Ovary (tissue), 9 donors: ENCODE data around the gene TYMP. TPM values are rescaled to one million over a fixed set of nuclear protein-coding genes. Genes with fewer than 3 reads are reported as not detected.

Experiments used
- DNase-seq, 5 donors: peaks; one replicate each; pipeline ENCODE4 v3.0.0-alpha.2; 2019 to 2020
- H3K27ac ChIP-seq, 2 donors: fragments of 200-600 bp; one replicate each; pipeline versions ENCODE4 v1.5.1 to v1.8.0; 2019 to 2022
- H3K27me3 ChIP-seq: fragments of 200-600 bp; one replicate; pipeline ENCODE4 v1.8.0; 2022
- H3K36me3 ChIP-seq: fragments of 200-600 bp; sonication (generic); one replicate; pipeline ENCODE4 v1.5.1; 2019
- H3K4me1 ChIP-seq: one replicate; pipeline ENCODE4 v1.8.1; 2013; ENCODE audit warnings: mild to moderate bottlenecking, moderate library complexity; ENCODE audit not compliant: insufficient read depth
- H3K4me3 ChIP-seq: fragments of 200-600 bp; sonication (generic); one replicate; pipeline ENCODE4 v1.5.1; 2017
- H3K9me3 ChIP-seq, 2 donors: fragments of 200-600 bp in 1 of 2; sonication (generic) in 1 of 2; one replicate each; pipeline versions ENCODE4 v1.5.1 to v1.8.1; 2013 to 2019; ENCODE audit warnings: mild to moderate bottlenecking in 1 of 2, moderate library complexity in 1 of 2
- EP300 ChIP-seq: sonication (generic); formaldehyde crosslinking; IDR thresholded peaks from one replicate; pipeline ENCODE4 v1.6.1; 2017; ENCODE audit warnings: antibody characterized with exemption
- POLR2A ChIP-seq: fragments of 450-650 bp; IDR thresholded peaks from one replicate; pipeline ENCODE4 v1.6.1; 2017; ENCODE audit warnings: antibody characterized with exemption, mild to moderate bottlenecking, moderate library complexity
- WGBS, 3 donors: extraction: QIAGEN DNeasy Blood & Tissue Kit in 1 of 3; methylation state at CpG; one replicate each; pipeline versions ENCODE4 v1.1.5 to v1.1.7; 2013 to 2017; 5-methylcytosine and 5-hydroxymethylcytosine counted together
- intact Hi-C, 4 donors: fragments of 100-400 bp; cut with DNase I; formaldehyde crosslinking; loops; one replicate each; pipeline versions ENCODE4 v1.11.0 to v1.15.1; 2022 to 2023
- polyA plus RNA-seq, 2 donors: library from polyadenylated mRNA; stranded (reverse); fragments of 200-250 nt in 1 of 2; fragments of 350-450 nt in 1 of 2; fragmentation: Illumina TruSeq in 1 of 2; extraction: RNeasy Lipid Tissue Mini Kit (QIAGEN cat#74804) in 1 of 2; gene quantifications; one replicate each; pipeline ENCODE4 v1.2.3, GENCODE V29; 2013 to 2014
- total RNA-seq, 7 donors: library from RNA; depleted of rRNA in 2 of 7; stranded (reverse); fragments of >200 nt in 2 of 7; fragmentation: NEBNext Ultra II Directional in 3 of 7; extraction: Animal tissue kit (Norgen Biotek cat#: 25700) in 3 of 7; gene quantifications; one replicate each; pipeline versions ENCODE4 v1.1.0 to v1.2.4, GENCODE V29; 2016 to 2023
- TF ChIP-seq, protein P1 (sequence below), 3 donors: fragments of 450-650 bp in 2 of 3; fragments of 200-600 bp in 1 of 3; IDR thresholded peaks; one replicate each; pipeline versions ENCODE4 v1.5.1 to v1.8.0; 2016 to 2022; ENCODE audit warnings: antibody characterized with exemption in 3 of 3, mild to moderate bottlenecking in 1 of 3
- donor health status: DM: no; HTN: no; CAD: no; lungs with moderate emphysema.
- donor health status: DM: no; HTN: no; CAD: no.
- donor health status: Bipolar disorder and iron deficiency.
- donor health status: DM: yes; HTN: yes; CAD: no.
- donor health status: DM: no; HTN: no; CAD: no.
- donor health status: DM: yes; HTN: yes; CAD: no.

The TYMP gene
- total and polyA plus RNA-seq, 9 donors, result 2.7 to 72.4 (median 14.8) TPM

DNA sequence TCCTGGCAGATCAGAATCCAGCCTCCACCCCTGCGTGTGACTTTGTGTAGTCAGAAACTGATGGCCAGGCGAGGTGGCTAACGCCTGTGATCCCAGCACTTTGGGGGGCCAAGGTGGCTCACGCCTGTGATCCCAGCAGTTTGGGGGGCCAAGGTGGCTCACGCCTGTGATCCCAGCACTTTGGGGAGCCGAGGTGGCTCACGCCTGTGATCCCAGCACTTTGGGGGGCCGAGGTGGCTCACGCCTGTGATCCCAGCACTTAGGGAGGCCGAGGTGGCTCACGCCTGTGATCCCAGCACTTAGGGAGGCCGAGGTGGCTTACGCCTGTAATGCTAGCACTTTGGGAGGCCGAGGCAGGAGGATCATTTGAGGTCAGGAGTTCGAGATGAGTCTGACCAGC lies 16.6 kb downstream of the TYMP start:
- Histone ChIP-seq H3K9me3 (no peaks in the 10 kb centered on the region), H3K4me3 (no peak overlapping the region), H3K27ac (no peak overlapping the region), H3K36me3 (no peaks in the 10 kb centered on the region), H3K4me1 (peaks cover 2% of the 10 kb centered on the region), H3K27me3 (no peaks in the 10 kb centered on the region)
- TF ChIP-seq POLR2A (no peak), EP300 (no peak)
- TF ChIP-seq, protein P1, sequence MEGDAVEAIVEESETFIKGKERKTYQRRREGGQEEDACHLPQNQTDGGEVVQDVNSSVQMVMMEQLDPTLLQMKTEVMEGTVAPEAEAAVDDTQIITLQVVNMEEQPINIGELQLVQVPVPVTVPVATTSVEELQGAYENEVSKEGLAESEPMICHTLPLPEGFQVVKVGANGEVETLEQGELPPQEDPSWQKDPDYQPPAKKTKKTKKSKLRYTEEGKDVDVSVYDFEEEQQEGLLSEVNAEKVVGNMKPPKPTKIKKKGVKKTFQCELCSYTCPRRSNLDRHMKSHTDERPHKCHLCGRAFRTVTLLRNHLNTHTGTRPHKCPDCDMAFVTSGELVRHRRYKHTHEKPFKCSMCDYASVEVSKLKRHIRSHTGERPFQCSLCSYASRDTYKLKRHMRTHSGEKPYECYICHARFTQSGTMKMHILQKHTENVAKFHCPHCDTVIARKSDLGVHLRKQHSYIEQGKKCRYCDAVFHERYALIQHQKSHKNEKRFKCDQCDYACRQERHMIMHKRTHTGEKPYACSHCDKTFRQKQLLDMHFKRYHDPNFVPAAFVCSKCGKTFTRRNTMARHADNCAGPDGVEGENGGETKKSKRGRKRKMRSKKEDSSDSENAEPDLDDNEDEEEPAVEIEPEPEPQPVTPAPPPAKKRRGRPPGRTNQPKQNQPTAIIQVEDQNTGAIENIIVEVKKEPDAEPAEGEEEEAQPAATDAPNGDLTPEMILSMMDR (IDR thresholded peaks at IDR 0.05), result no peak
- intact Hi-C loops, result no loop called here
- 93 to 98% (median 94%) methylated on average over 15 of the region's 15 CpGs for WGBS, 3 donors
- no peak for DNase-seq

DNA sequence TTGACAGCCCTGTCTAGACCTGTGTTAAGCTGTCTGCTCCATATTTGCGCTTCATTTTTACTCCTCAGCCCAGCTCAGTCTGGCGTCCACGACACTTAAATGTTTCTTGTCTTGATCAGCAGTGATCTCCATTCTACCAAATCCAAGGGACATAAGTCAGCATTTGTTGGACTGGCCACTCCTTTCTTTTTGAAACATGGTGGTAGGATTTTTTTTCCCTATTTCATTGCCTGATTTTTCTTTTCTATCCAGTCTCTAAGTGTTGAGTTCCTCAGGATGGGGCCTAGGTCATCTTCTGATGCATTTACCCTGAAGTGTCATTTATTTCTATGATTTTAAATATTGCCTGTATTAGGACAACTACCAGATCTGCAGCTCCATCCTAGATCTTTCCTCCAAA lies 20.9 kb downstream of the TYMP start:
- Histone ChIP-seq H3K36me3 (no peaks in the 10 kb centered on the region), H3K27me3 (no peaks in the 10 kb centered on the region), H3K27ac (peak overlapping the region in 1 of 2 donors; percentile 61), H3K9me3 (no peaks in the 10 kb centered on the region), H3K4me3 (peak overlapping the region; percentile 55), H3K4me1 (peaks cover 13% of the 10 kb centered on the region)
- DNase-seq, result no peak
- 4 to 8% (median 7%) methylated on average over 3 of the region's 3 CpGs for WGBS, 3 donors
- no peak for TF ChIP-seq POLR2A
- no peak for TF ChIP-seq EP300
- TF ChIP-seq, protein P1 (IDR thresholded peaks at IDR 0.05), result no peak
- intact Hi-C loops, result loop anchor here in 1 of 4 donors (10.0 kb wide), 1 partner anchor 264 kb away; the partner anchor contains the start of gene TUBGCP6

- H3K36me3 ChIP-seq, result no peaks in the 10 kb centered on the region
- 0% methylated on average over 52 to 76 of the region's 76 CpGs for WGBS, 3 donors
- intact Hi-C loops, result loop anchor here in 1 of 4 donors (10.0 kb wide), 1 partner anchor 263 kb away; the partner anchor contains the start of gene TUBGCP6
- no peaks in the 10 kb centered on the region for H3K9me3 ChIP-seq
- peak within 1 kb of the TSS; percentile 81 for H3K4me3 ChIP-seq
- DNase-seq, result peak; percentile 95 to 98 (median 97)
- H3K4me1 ChIP-seq, result peaks cover 13% of the 10 kb centered on the region
- H3K27ac ChIP-seq, result peak within 1 kb of the TSS; percentile 61 to 94
- TF ChIP-seq EP300 (no peak), POLR2A (peak; percentile 94)
- TF ChIP-seq, protein P1 (IDR thresholded peaks at IDR 0.05), result peak in 2 of 3 donors; percentile 19 to 40
- no peaks in the 10 kb centered on the region for H3K27me3 ChIP-seq
These were observed 21.6 kb downstream of the TYMP start, which contains the start of gene NCAPH2 for GRCh38 chr22:50507991-50508884. Gene NCAPH2 (plus strand): TSS chr22:50508224. CDS start chr22:50508338, 114 bp downstream.

- intact Hi-C loops, result loop anchor here in 1 of 4 donors (10.0 kb wide), 1 partner anchor 263 kb away; the partner anchor contains the start of gene TUBGCP6
- no peaks in the 10 kb centered on the region for H3K27me3 ChIP-seq
- no peaks in the 10 kb centered on the region for H3K36me3 ChIP-seq
- TF ChIP-seq EP300 (no peak), POLR2A (peak; percentile 48)
- TF ChIP-seq, protein P1 (IDR thresholded peaks at IDR 0.05), result no peak
- peak within 1 kb of the TSS; percentile 81 for H3K4me3 ChIP-seq
- DNase-seq, result peak; percentile 91 to 96 (median 94)
- WGBS, 3 donors, result 1 to 3% (median 1%) methylated on average over 16 to 58 of the region's 62 CpGs
- peak within 1 kb of the TSS; percentile 61 to 94 for H3K27ac ChIP-seq
- no peaks in the 10 kb centered on the region for H3K9me3 ChIP-seq
- H3K4me1 ChIP-seq, result peaks cover 13% of the 10 kb centered on the region
These were observed 22.3 kb downstream of the TYMP start, which contains the start of gene LMF2 for GRCh38 chr22:50507421-50507990. Gene LMF2 (minus strand): TSS chr22:50507702. CDS start chr22:50507675, 27 bp downstream.
